COR-L47 (cell line): ENCODE data around the gene KIF3C.
"Not testable (repeated sequence)": the region's sequence is repeated elsewhere in the genome, so short reads cannot be mapped to it uniquely, and the experiment has no call there.

Experiments
- DNase-seq: peaks from one replicate; lab custom pipeline; 2025; lab: John Stamatoyannopoulos, UW

KIF3C gene

GRCh38 chr2:25999406-25999805 lies 17.1 kb upstream of the KIF3C start:
- not testable (repeated sequence) for DNase-seq

- not testable (repeated sequence) for DNase-seq
Observed at GRCh38 chr2:25998816-25999383, 16.6 kb upstream of the KIF3C start.

DNA sequence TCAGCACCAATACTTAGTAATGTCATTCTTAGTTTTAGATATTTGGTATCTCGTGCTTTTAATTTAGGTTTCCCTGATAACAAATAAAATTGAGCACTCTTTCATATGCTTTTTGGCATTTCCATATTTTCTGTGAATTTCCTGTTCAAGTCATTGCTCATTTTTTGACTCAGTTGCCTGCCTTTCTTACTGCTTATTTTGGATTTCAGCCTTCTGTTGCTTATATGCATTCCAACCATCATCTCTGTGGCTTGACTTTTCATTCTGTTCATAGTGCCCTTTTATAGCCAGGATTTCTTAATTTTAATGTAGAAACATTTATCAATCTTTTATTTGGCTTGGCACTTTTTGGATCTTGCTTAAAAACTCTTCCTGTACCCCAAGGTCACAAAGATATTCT lies 14.5 kb upstream of the KIF3C start:
- DNase-seq: no peak

DNA sequence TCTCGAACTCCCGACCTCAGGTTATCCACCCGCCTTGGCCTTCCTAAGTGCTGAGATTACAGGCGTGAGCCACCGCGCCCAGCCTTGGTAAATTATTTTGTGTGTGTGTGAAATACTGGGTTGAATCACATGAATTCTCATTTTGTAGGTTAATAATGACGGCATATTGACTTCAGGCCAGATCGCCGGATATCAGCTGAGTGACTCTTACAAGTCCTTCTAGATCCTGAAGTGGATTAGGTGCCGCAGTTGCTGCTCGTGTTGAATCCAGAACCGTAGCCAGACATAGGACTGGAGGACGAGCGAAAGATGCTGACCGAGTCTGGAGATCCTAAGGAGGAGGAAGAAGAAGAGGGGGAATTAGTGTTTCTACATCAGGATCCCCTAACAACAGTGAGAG lies 12.2 kb upstream of the KIF3C start:
- DNase-seq: no peak

- DNase-seq: no peak
Observed at GRCh38 chr2:25993049-25993448, 10.8 kb upstream of the KIF3C start.

GRCh38 chr2:25992556-25992955 lies 10.3 kb upstream of the KIF3C start:
- DNase-seq: no peak

GRCh38 chr2:25991965-25992364 lies 9.7 kb upstream of the KIF3C start:
- no peak for DNase-seq

DNA sequence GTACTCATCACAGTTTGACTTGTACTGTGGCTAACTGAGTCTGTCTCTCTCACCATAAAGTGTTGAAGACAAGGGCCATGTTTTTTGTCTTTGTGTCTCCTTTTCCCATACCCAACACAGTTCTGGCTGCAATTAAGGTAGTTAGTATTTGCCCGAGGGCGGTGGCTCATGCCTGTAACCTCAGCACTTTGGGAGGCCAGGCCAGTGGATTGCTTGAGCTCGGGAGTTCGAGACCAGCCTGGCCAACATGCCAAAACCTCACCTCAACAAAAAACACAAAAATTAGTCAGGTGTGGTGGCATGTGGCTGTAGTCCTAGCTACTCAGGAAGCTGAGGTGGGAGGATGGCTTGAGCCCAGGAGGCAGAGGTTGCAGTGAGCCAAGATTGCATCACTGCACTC lies 6.9 kb upstream of the KIF3C start:
- no peak for DNase-seq

DNA sequence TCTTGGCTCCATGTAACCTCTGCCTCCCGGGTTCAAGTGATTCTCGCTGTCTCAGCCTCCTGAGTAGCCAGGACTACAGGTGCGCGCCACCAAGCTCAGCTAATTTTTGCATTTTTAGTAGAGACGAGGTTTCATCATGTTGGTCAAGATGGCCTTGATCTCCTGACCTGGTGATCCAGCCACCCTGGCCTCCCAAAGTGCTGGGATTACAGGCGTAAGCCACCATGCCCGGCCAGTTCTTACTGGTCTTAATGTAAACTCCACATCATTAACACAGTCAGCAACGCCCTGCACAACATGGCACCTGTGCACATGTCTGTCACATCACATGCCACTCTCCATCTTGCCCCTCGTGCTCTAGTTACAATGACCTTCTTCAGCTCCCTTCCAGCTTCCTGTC lies 5.8 kb upstream of the KIF3C start:
- DNase-seq: no peak

GRCh38 chr2:25983735-25984134 lies 1.4 kb upstream of the KIF3C start:
- no peak for DNase-seq

GRCh38 chr2:25982968-25983280 lies 627 bp upstream of the KIF3C start:
- no peak for DNase-seq

DNA sequence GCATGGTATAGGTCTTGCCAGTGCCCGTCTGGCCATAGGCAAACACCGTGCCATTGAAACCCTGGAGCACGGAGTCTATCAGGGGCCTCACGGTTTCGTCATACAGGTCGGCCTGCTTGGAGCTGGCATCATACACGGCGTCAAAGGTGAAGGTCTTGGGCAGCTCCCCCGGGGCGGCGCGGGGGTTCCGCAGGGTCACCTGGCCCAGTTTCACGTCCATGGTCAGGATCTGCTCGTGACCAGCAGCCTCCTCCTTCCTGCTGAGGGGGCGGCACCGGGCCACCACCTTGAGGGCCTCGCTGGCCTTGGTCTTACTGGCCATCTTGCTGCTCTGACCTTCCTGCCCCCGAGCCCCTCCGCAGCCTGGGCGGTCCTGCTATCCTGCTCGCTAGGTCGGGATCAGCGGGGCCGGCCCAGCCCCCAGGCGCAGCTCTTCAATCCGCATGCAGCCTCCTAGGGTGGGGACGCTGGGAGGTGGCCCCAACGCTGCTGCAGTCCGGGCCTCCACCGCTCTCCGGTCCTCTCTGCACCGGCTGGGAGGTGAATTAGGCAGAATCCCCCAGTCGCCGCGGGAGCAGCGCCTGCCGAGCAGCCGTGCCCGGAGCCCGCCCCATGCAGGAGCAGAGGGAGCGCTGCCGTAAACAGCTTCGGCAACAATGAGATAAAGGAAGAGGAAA lies 563 bp downstream of the KIF3C start:
- no peak for DNase-seq

GRCh38 chr2:25980951-25981350 lies 1.3 kb downstream of the KIF3C start:
- DNase-seq: no peak

- DNase-seq: no peak
Observed at GRCh38 chr2:25980076-25980887, 2.0 kb downstream of the KIF3C start.

- DNase-seq: no peak
Observed at GRCh38 chr2:25979001-25979400, 3.3 kb downstream of the KIF3C start.

GRCh38 chr2:25977768-25978167 lies 4.5 kb downstream of the KIF3C start:
- no peak for DNase-seq

- DNase-seq: no peak
Observed at GRCh38 chr2:25976983-25977741, 5.1 kb downstream of the KIF3C start.

GRCh38 chr2:25972049-25972823 lies 10.1 kb downstream of the KIF3C start:
- no peak for DNase-seq

DNA sequence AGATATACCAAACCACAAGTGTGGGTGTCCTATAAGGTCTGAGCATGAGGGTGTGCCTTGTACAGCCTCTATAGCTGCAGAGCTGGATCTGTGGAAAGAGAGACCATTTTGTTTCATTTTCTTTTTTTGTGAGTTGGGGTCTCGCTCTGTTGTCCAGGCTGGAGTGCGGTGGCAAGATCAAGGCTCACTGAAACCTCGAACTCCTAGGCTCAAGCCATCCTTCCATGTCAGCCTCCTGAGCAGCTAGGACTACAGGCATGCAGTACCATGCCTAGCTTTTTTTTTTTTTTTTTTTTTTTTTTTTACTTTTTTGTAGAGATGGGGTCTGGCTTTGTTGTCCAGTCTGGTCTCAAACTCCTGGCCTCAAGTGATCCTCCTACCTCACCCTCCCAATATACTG lies 10.7 kb downstream of the KIF3C start:
- no peak for DNase-seq

- DNase-seq: no peak
Observed at GRCh38 chr2:25966531-25967270, 15.6 kb downstream of the KIF3C start.

- no peak for DNase-seq
Observed at GRCh38 chr2:25964891-25965290, 17.4 kb downstream of the KIF3C start.
